GM19193 (cell line): ENCODE results near the gene ZNF20.

Source experiments
- POLR2A ChIP-seq: IDR thresholded peaks from 4 replicates; pipeline ENCODE4 v1.6.1; 2011; ENCODE audit not compliant: insufficient read depth, insufficient read length; ENCODE audit errors: extremely low read depth

The ZNF20 gene

DNA sequence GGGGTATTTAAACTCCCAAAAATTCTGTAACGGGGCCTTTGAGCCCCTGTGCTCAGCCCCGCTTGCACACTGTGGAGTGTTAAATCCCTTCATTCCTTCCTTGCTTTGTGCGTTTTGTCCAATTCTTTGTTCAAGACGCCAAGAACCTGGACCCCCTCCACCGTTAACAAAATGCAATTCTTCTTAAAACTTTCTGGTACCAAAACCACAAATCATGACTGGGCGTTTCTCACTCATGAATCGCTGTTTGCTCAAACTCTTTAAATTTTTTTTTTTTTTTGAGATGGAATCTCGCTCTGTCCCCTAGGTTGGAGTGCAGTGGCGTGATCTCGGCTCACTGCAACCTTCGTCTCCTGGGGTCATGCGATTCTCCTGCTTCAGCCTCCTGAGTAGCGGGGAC is 881 bp downstream of the ZNF20 start:
- no peak for TF ChIP-seq POLR2A

- no peak for TF ChIP-seq POLR2A
Observed at GRCh38 chr19:12137221-12137940, 2.8 kb downstream of the ZNF20 start.

DNA sequence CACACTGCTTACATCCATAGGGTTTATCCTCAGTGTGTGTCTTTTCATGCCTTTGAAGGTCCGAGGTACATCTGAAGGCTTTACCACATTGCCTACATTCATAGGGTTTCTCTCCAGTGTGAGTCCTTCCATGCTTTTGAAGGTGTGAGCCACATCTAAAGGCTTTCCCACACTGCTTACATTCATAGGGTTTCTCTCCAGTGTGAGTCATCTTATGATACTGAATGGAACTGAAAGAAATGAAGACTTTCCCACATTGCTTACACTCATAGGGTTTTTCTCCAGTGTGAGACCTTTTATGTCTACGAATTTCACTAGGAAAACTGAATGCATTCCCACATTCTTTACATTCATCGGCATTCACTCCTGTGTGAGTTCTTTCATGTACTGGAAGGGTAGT is 7.1 kb downstream of the ZNF20 start:
- TF ChIP-seq POLR2A, result no peak

DNA sequence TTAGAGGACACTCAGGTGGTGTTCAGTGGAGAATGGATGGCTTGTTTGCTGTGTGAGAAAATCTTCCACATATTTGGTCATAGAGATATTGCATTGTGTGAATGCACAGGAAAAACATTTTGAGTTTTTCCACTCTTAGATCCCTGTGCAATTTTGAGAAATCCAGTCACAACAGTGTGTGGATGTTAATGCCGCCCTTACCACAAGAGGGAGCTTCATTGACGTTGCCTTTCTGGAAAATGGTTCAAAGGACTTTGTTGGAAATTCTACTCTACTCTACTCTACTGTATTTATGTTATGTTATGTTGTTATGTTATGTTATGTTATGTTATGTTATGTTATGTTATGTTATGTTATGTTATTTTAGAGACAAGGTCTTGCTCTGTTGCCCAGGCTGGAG is 13.4 kb downstream of the ZNF20 start:
- no peak for TF ChIP-seq POLR2A

GRCh38 chr19:12117201-12117970 is 22.8 kb downstream of the ZNF20 start:
- no peak for TF ChIP-seq POLR2A

DNA sequence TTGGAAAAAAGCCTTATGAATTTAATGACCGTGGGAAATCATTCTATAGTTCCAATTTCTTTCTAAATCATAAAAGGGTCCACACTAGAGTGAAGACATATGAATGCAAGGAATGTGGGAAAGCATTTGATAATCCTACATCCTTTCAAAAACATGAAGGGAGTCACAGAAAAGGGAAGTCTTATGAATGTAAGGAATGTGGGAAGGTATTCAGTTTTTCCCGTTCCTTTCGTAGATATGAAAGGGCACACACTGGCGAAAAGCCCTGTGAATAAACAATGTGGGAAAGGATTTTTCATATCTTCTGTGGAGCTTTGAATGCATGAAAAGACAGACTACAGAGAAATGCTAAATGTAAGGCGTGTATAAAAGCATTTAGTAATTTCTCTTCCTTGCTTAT is 27.0 kb downstream of the ZNF20 start:
- TF ChIP-seq POLR2A, result no peak

GRCh38 chr19:12112701-12113100 is 27.4 kb downstream of the ZNF20 start:
- TF ChIP-seq POLR2A, result no peak

- TF ChIP-seq POLR2A, result no peak
Observed at GRCh38 chr19:12111943-12112637, 28.1 kb downstream of the ZNF20 start.

- TF ChIP-seq POLR2A, result no peak
Observed at GRCh38 chr19:12111176-12111575, 29.0 kb downstream of the ZNF20 start.

GRCh38 chr19:12098040-12098439 is 42.1 kb downstream of the ZNF20 start:
- TF ChIP-seq POLR2A, result no peak

GRCh38 chr19:12095111-12095790 is 44.9 kb downstream of the ZNF20 start:
- TF ChIP-seq POLR2A, result no peak

GRCh38 chr19:12093777-12094176 is 46.4 kb downstream of the ZNF20 start:
- no peak for TF ChIP-seq POLR2A

DNA sequence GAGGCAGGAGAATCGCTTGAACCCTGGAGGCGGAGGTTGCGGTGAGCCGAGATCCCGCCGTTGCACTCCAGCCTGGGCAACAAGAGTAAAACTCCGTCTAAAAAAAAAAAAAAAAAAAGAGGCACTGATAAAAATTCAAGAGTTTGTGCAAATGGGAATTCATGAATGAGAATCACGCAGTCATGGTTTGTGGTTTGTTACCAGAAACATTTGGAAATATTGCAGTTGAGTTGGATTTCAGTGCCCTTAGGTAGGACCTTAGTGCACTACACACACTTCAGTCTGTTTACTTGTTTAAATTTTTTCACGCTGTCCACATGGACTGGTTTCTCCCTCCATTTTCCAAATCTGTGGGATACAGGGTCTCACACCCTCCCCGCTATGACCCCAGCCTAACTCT is 47.2 kb downstream of the ZNF20 start:
- no peak for TF ChIP-seq POLR2A

DNA sequence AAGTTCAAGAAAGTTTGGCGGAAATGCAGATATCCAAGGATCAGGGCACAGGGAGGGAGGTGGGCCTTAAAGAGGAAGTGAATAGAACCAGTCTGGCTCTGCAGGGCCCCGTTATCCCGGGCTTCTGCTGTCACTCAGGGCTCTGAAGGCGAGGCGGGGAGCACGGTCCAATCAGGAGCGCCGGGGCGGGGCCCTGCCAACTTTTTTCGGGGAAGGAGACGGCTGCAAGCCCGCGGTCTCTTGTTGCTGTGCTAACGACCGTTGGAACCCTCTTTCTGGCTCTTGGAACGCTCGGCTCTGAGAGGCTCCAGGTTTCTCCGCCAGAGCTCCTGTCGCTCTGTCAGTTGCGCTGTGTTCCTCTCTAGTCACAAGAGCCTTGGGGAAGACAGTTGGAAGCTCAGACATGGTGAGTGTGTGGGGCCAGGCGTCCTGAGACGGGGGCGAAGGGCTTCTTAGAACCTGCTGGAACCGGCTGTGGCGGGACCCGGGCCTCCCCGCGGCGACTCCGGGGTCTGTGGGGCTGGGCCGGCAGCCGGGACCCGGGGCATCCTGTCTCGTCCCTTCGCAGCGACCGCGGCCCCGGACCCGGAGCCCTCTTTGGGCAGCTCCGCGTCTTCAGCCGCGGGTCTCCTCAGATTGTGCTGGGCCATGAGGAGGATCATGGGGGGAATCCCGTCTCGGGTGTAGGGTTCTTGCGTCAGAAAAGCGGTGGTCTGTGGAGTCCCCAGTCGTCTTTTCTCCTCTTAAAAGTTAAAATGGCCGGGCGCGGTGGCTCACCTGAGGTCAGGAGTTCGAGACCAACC is 47.9 kb downstream of the ZNF20 start:
- TF ChIP-seq POLR2A, result peak; percentile 56
